ENCODE results near the gene ADAM15. TPM values are rescaled to one million over a fixed set of nuclear protein-coding genes. Genes with fewer than 3 reads are reported as not detected.

ADAM15 gene
- total and polyA plus RNA-seq, 2 donors (not counting 1 experiment from before 2014, with no cell fraction given), result 14.6 to 28.4 TPM

GRCh38 chr1:155108296-155108695, 57.2 kb downstream of the ADAM15 start:
- 88% methylated on average over 5 of the region's 5 CpGs for WGBS (ENCODE audit: insufficient coverage)
- H3K27ac Mint-ChIP-seq, result no peak overlapping the region
- POLR2A ChIA-PET, result no interaction called here

GRCh38 chr1:155110381-155110780, 59.3 kb downstream of the ADAM15 start:
- Mint-ChIP-seq H3K27ac (no peak overlapping the region), H3K27me3 (peaks cover 6% of the 10 kb centered on the region), H3K9me3 (ENCODE audit: insufficient read depth) (no peaks in the 10 kb centered on the region), H3K4me3 (no peak overlapping the region), H3K4me1 (no peaks in the 10 kb centered on the region)
- Histone ChIP-seq H2AFZ (ENCODE audit: insufficient read depth, low read depth, low read length, poor library complexity, severe bottlenecking) (no peak overlapping the region), H3K27me3 (replicated peaks in 1 of 4; ENCODE audit: control extremely low read depth in 1 of 4, control insufficient read depth in 3 of 4, insufficient read depth in 4 of 4, low read length in 3 of 4) (peaks cover 0 to 3% (median 0%) of the 10 kb centered on the region in 4 experiments), H3K27ac (ENCODE audit: low read length in 2 of 2) (no peak overlapping the region), H3K4me2 (replicated peaks; ENCODE audit: low read depth, low read length, poor library complexity, severe bottlenecking) (no peak overlapping the region), H3K9me3 (ENCODE audit: control extremely low read depth in 1 of 3, control insufficient read depth in 2 of 3, insufficient read depth in 1 of 3, low read length in 2 of 3) (no peaks in the 10 kb centered on the region), H3K4me3 (ENCODE audit: control extremely low read depth in 1 of 5, extremely low read depth in 1 of 5, insufficient read depth in 1 of 5, low read depth in 2 of 5, low read length in 4 of 5) (no peak overlapping the region), H3K9ac (ENCODE audit: low read length) (no peak overlapping the region), H3K4me1 (ENCODE audit: control insufficient read depth in 2 of 2, insufficient read depth in 2 of 2, low read length in 2 of 2) (no peaks in the 10 kb centered on the region), H4K20me1 (ENCODE audit: control insufficient read depth, insufficient read depth, low read length, poor library complexity, severe bottlenecking) (no peaks in the 10 kb centered on the region), H3K79me2 (ENCODE audit: control insufficient read depth, insufficient read depth, low read length) (no peaks in the 10 kb centered on the region), H3K36me3 (replicated peaks in 1 of 2; ENCODE audit: control extremely low read depth in 1 of 2, control insufficient read depth in 1 of 2, extremely low read depth in 1 of 2, insufficient read depth in 2 of 2, low read length in 1 of 2) (no peaks in the 10 kb centered on the region)
- no peak for ATAC-seq (ENCODE audit: low read depth)
- intact Hi-C loops (cut with micrococcal nuclease), result no loop called here
- no peak for TF ChIP-seq EZH2 (IDR thresholded peaks at IDR 0.05; ENCODE audit: borderline replicate concordance, insufficient read depth, low read depth, low read length, poor library complexity, severe bottlenecking)
- no peak for TF ChIP-seq CTCF (IDR thresholded peaks at IDR 0.05)
- CTCF ChIA-PET, result no interaction called here
- DNase-seq, result no peak
- POLR2A ChIA-PET, result no interaction called here
- WGBS (ENCODE audit: insufficient coverage), result 100% methylated on average over 3 of the region's 8 CpGs

More at GRCh38 chr1:155108296-155108695, 57.2 kb downstream of the ADAM15 start:
- no peak overlapping the region for H3K4me3 Mint-ChIP-seq
- CTCF ChIA-PET, result interaction anchor here (0.6 to 4.4 kb wide), 7 partner anchors 12 to 147 kb away, joined by 3 to 19 read pairs (median 4); partner anchors contain the start of gene PYGO2
- Histone ChIP-seq H3K4me3 (ENCODE audit: control extremely low read depth in 1 of 5, extremely low read depth in 1 of 5, insufficient read depth in 1 of 5, low read depth in 2 of 5, low read length in 4 of 5) (no peak overlapping the region), H4K20me1 (ENCODE audit: control insufficient read depth, insufficient read depth, low read length, poor library complexity, severe bottlenecking) (no peaks in the 10 kb centered on the region), H3K36me3 (replicated peaks in 1 of 2; ENCODE audit: control extremely low read depth in 1 of 2, control insufficient read depth in 1 of 2, extremely low read depth in 1 of 2, insufficient read depth in 2 of 2, low read length in 1 of 2) (no peaks in the 10 kb centered on the region), H3K27me3 (replicated peaks in 1 of 4; ENCODE audit: control extremely low read depth in 1 of 4, control insufficient read depth in 3 of 4, insufficient read depth in 4 of 4, low read length in 3 of 4) (peaks cover 0 to 3% (median 0%) of the 10 kb centered on the region in 4 experiments), H3K27ac (ENCODE audit: low read length in 2 of 2) (no peak overlapping the region), H3K9me3 (ENCODE audit: control extremely low read depth in 1 of 3, control insufficient read depth in 2 of 3, insufficient read depth in 1 of 3, low read length in 2 of 3) (no peaks in the 10 kb centered on the region), H3K9ac (ENCODE audit: low read length) (no peak overlapping the region), H3K4me2 (replicated peaks; ENCODE audit: low read depth, low read length, poor library complexity, severe bottlenecking) (no peak overlapping the region), H3K4me1 (ENCODE audit: control insufficient read depth in 2 of 2, insufficient read depth in 2 of 2, low read length in 2 of 2) (no peaks in the 10 kb centered on the region), H2AFZ (ENCODE audit: insufficient read depth, low read depth, low read length, poor library complexity, severe bottlenecking) (no peak overlapping the region), H3K79me2 (ENCODE audit: control insufficient read depth, insufficient read depth, low read length) (no peaks in the 10 kb centered on the region)
- no peaks in the 10 kb centered on the region for H3K9me3 Mint-ChIP-seq (ENCODE audit: insufficient read depth)
- TF ChIP-seq EZH2 (IDR thresholded peaks at IDR 0.05; ENCODE audit: borderline replicate concordance, insufficient read depth, low read depth, low read length, poor library complexity, severe bottlenecking), result no peak
- TF ChIP-seq CTCF (IDR thresholded peaks at IDR 0.05), result no peak
- ATAC-seq (ENCODE audit: low read depth), result no peak
- no peaks in the 10 kb centered on the region for H3K27me3 Mint-ChIP-seq
- no peak for DNase-seq
- no peaks in the 10 kb centered on the region for H3K4me1 Mint-ChIP-seq
- intact Hi-C loops (cut with micrococcal nuclease), result no loop called here
